Stimulated activated naive CD8-positive, alpha-beta T cell treated with anti-CD3 and anti-CD28 coated beads, Interleukin-15, Interleukin-2, amounts not matched to agents 100 U/mL and 50 U/mL, for 24 hours (primary cell): Measurements from ENCODE around the gene KDM4C.

Experiments
- ATAC-seq: fragments of 150-1000 bp; cut with Tn5 transposase; one replicate; pipeline ENCODE4 v1.10.0; 2021
- DNase-seq: peaks from one replicate; pipeline ENCODE4 v3.0.0; 2021

Gene KDM4C

DNA sequence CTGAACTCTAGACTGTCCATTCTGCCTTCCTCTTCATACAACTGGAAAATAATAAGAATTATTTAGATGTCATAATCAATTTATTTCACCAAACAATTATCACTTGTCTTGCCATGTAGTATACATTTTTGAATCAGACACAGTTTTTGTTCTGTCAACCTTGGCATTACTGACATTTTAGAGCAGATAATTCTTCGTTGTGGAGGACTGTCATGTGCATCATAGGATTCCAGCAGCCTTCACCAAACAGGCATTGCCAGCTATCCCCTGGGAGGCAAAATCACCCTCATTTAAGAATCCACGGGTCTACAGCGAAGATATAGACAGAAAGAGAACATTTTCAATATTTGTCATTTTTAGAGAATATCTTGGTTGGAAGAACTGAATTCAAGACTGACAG lies 293.9 kb downstream of the KDM4C start:
- DNase-seq (no peak), ATAC-seq (no peak)

DNA sequence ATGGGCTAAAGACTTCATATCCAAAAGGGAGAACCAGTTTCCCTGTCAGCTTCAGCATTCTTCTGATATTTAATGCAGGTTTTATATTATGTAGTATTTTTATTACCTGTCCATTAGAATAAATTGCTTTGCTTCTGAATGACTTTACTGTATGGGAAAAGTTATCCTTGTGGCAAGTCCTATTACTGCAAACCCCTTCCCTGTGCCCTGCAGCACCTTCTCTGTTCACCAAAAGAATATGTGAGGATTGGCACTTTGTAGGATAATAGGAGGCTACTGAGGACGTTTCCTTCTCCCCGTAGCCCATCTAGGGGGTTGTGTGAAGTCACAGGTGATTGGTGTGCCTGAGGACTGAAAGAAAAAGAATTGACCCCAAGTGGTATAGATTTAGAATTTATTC lies 296.1 kb downstream of the KDM4C start:
- no peak for DNase-seq
- ATAC-seq = no peak

DNA sequence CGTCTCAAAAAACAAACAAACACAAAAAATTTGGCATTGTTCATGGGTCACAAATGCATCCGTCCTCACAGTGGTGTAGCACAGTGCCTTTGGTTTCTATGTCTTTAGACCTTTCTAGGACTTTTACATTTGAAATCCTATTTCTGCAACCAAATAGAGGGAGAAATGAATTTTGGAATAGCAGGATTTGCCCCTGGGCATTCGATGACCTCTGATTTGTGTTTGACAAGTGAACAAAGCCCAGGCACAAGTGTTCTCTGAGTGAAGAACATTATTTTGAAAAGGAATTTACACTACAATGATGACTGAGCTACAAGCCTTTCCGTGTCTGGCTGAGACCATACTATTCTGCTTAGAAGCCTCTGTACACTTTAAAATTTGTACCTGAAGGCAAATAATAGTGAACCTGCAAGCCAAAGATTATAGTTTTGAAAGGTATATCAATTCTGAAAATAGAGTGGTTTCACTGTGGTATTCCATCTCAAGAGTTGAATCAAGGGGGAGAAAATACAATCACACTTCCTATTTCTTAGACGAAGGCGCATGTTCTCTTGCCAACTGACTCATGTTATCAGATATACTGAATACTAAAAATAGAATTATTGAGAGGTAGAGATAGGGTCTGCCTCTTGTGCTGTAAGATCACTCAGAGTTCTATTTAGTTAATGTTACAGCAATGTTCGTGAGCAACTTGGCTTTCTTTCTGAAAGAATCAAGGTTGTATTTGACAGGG lies 297.6 kb downstream of the KDM4C start:
- ATAC-seq = no peak
- no peak for DNase-seq

- no peak for ATAC-seq
These were observed 298.5 kb downstream of the KDM4C start for GRCh38 chr9:7056254-7056653.

GRCh38 chr9:7058473-7058872 lies 300.7 kb downstream of the KDM4C start:
- DNase-seq (no peak), ATAC-seq (no peak)

More at GRCh38 chr9:7056254-7056653, 298.5 kb downstream of the KDM4C start:
- DNase-seq = no peak

GRCh38 chr9:7067169-7067568 lies 309.4 kb downstream of the KDM4C start:
- no peak for DNase-seq
- no peak for ATAC-seq

- ATAC-seq = no peak
- no peak for DNase-seq
These were observed 314.1 kb downstream of the KDM4C start for GRCh38 chr9:7071916-7072315.

- ATAC-seq (no peak), DNase-seq (no peak)
These were observed 315.9 kb downstream of the KDM4C start for GRCh38 chr9:7073706-7074105.

DNA sequence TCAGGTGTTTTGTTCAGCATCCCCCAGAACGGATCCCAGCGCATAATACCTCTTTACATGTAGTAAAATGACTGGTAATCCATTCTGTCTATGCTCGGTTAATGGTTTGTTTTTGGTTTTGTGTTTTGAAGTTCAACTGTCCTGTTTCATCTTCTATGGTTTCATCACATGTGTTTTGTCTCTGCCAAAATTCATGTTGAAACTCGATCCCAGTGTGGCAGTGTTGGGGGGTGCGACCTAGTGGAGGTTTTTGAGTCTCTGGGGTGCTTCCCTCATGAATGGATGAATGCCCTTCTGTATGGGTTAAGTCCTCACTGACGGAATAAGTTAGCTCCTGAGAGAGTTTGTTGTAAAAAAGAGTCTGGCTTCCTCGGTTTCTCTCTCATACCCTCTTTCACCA lies 317.4 kb downstream of the KDM4C start:
- ATAC-seq = no peak
- DNase-seq = no peak

DNA sequence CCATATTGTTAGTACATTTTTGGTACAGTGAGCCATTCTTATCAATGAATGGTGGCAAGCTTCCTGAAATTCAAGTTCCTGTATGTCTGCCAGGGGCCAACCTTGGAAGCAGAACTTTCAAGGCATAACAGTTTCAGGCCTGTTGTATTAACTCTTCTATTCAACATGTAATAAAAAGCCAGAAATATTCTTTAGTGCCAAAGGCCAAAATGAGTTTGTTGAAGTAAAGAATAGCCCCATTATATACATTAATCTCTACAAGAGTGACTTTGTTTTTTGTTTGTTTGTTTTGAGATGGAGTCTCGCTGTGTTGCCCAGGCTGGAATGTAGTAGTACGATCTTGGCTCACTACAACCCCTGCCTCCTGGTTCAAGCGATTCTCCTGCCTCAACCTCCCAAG lies 321.3 kb downstream of the KDM4C start:
- DNase-seq (no peak), ATAC-seq (no peak)

DNA sequence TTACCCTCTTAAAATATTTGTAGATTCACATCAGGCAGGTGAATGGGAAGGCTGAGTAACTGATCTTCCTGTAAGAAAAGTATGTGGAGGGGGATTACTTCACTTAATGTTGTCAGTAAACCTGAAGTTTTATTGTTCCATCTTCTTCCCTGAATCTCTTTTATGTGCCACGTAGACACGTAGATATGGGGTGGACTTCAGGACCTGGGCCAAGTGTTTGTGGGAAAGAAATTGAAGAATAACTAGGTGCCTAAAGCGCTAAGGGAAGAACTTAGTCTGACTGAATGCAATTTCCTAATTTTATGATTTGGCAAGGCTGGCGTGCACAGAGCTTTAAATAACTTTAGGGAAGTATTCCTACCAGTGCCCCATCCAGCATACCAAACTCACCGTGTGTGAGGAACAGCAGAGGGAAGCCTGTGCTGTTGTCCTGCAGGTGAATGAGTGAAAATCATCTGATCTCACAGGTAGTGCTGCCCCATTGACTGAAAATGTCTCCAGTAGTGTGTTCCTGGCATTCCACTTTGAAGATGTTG lies 323.4 kb downstream of the KDM4C start:
- ATAC-seq (no peak), DNase-seq (no peak)

DNA sequence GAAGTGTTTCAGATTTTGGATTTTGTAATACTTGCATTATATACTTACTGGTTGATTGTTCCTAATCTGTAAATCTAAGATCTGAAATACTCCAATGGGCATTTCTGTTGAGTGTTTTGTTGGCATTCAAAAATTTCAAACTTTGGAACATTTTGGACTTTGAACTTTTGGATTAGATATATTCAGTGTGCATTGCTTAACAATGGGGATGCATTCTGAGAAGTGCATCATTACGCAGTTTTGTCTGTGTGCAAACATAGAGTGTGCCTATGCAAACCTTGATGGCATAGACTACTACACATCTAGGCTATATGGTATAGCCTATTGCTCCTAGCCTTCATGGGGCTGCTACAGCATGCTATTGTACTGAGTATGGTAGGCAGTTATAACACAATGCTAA lies 325.4 kb downstream of the KDM4C start:
- ATAC-seq (no peak), DNase-seq (no peak)

- DNase-seq = no peak
- ATAC-seq = no peak
These were observed 327.6 kb downstream of the KDM4C start for GRCh38 chr9:7085357-7085756.

GRCh38 chr9:7086389-7086788 lies 328.6 kb downstream of the KDM4C start:
- ATAC-seq (no peak), DNase-seq (no peak)

GRCh38 chr9:7088611-7089010 lies 330.8 kb downstream of the KDM4C start:
- DNase-seq (no peak), ATAC-seq (no peak)

- no peak for DNase-seq
- ATAC-seq = no peak
These were observed 331.8 kb downstream of the KDM4C start for GRCh38 chr9:7089406-7090193.

- ATAC-seq = no peak
These were observed 335.3 kb downstream of the KDM4C start for GRCh38 chr9:7093040-7093439.

DNA sequence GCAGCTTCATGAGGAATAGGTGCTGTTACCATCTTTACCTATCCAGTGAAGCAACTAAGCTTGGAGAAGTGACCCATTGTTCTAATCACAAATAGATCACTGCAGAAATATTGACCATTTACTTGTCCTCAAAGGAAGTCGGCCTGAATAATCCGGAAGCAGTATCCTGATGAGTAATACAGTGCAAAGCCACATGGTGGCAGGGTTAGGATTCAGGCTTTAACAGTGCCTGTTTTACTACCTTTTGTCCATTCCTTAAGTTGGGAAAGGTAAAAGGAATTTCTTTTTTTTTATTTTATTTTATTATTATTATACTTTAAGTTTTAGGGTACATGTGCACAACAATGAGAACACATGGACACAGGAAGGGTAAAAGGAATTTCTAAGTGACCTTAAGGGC lies 336.3 kb downstream of the KDM4C start:
- ATAC-seq (no peak), DNase-seq (no peak)

More at GRCh38 chr9:7093040-7093439, 335.3 kb downstream of the KDM4C start:
- DNase-seq = no peak

- DNase-seq (no peak), ATAC-seq (no peak)
These were observed 336.8 kb downstream of the KDM4C start for GRCh38 chr9:7094576-7094975.

GRCh38 chr9:7095058-7095457 lies 337.3 kb downstream of the KDM4C start:
- DNase-seq (no peak), ATAC-seq (no peak)

DNA sequence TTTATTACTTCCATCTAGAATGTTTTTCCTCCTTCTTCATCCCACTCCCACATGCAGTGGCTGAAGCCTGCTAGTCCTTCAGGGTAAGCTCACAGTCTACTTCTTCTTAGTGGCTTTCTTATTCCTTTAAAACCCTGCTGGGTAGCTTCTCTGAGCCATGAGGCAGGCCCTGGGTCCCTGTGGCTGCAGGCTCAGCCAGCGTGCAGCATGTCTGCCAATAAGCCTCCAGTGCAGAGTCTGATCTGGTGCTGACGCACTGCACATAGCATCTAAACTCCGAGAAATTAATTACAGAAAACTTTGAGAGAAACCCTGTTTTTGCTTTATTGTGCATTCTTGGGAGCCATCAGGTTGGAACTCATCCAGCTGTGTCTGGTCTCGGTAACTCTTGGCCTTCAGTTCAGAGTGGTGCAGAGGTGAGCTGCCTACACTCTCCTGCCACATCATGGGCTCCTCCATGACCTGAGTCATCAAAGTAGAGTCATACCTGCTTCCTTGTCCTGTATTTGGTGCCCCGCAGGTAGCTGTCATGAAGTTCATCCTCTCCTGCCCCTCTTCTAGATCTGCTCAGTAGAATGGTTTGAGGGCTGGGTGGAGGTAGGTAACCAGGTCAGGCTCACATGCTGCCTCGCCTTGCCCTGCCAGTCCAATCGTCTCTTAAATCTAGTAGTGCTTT lies 339.4 kb downstream of the KDM4C start:
- ATAC-seq = no peak
- DNase-seq = no peak

DNA sequence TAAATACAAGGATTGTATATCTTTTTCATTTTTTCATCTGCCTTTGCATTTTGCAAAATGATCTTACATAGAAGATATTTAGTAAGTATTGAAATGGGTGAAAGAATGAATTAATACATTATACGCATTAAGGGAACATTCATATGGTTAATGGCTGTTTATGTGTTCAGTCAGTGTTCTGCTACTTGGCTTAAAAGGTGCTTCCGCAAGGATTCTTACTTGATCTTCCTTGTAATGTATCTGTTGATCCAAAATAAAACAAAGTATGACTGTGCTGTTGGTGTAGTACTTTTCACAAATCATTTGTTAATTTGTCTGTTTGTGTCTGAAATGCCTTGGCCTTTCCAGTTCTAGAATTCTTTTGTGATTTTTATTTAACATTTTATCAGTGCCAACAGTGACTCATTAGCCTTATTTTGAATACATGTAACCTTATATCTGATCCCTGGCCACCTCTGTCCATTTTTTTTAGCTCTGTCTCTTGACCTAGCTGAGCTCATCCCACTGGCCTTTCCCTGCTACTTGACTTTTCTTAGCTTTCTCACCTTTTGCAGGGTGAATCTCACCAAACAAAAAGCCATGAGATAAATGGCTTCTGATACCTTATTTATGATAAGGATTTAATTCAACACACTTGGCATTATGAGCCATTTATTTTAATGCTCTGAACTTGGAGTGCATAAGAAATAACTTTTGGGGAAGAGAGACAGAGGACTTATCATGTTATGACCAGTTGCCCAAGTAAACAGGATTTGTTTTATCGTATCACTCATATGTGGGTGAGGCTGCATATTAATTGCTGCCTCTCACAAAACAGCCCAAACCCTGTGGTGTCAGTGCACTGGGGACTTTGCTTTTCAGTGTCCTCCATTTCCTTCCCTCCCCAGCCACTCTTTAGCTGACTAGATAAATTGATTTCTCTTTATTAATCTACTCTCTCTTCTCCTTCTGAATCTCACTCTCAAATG lies 340.3 kb downstream of the KDM4C start:
- DNase-seq = no peak
- no peak for ATAC-seq
